ENCODE measurements around the gene AGAP9.
"Not testable (repeated sequence)": the region's sequence is repeated elsewhere in the genome, so short reads cannot be mapped to it uniquely, and the experiment has no call there.

GRCh38 chr10:47571138-47571912 lies 47.9 kb upstream of the AGAP9 start:
- not testable (repeated sequence) for TF ChIP-seq POLR2A, CTCF (IDR thresholded peaks at IDR 0.05)

All from uterus (tissue), 2 donors.